ENCODE data around the gene TRIM47.

GRCh38 chr17:75891605-75892555 lies 13.5 kb upstream of the TRIM47 start:
- TF ChIP-seq, protein P1, sequence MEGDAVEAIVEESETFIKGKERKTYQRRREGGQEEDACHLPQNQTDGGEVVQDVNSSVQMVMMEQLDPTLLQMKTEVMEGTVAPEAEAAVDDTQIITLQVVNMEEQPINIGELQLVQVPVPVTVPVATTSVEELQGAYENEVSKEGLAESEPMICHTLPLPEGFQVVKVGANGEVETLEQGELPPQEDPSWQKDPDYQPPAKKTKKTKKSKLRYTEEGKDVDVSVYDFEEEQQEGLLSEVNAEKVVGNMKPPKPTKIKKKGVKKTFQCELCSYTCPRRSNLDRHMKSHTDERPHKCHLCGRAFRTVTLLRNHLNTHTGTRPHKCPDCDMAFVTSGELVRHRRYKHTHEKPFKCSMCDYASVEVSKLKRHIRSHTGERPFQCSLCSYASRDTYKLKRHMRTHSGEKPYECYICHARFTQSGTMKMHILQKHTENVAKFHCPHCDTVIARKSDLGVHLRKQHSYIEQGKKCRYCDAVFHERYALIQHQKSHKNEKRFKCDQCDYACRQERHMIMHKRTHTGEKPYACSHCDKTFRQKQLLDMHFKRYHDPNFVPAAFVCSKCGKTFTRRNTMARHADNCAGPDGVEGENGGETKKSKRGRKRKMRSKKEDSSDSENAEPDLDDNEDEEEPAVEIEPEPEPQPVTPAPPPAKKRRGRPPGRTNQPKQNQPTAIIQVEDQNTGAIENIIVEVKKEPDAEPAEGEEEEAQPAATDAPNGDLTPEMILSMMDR (IDR thresholded peaks at IDR 0.05): no peak
- no peak for TF ChIP-seq POLR2A (IDR thresholded peaks at IDR 0.05)
